NCI-H1092 treated with DMSO at 0.1 percent for 48 hours (cell line): Measurements from ENCODE around the gene PLXNB3.
"Not testable (repeated sequence)": the region's sequence is repeated elsewhere in the genome, so short reads cannot be mapped to it uniquely, and the experiment has no call there.

Experiments
- DNase-seq: peaks from one replicate; lab custom pipeline; 2025; lab: John Stamatoyannopoulos, UW

PLXNB3 gene

DNA sequence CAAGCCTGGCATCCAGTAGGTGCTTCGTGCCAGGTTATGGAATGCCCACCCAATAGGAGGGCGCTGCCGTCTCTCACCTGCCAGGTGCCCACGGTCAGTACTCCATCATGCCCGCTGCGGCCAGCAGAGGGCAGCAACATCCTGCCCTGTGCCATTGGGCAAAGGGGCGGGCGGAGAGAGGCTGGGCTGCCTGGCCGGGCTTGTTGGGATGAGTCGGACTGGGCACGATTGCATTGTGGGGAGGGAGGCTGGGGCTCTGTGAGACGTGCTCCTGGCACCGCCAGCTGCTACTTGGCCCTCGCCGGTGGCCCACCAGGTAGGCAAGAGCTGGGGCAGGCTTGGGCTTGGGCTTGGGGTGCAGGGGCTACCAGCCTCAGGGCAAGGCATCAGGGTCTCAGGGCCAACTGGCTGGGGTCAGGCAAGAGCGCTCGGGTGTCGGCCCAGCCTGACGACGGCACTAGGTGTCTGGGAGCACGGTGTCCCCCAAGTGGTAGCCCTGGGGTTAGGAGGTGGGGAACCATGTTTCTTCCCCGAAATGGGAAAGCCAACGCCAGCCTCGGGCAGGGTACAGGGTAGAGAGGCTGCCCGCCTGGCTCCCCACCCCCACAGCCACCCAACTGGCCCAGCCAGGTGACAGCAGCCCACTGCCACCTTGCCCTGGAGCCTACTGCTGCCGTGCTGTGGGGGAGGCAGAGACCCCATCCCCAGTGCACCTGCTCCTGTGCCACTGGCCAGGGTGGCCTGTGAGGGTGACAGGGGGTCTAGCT, at the start of gene PLXNB3:
Gene PLXNB3 (plus strand): TSS at position 261 of the 767 bp plus-strand sequence. CDS start 1,287 bp downstream, outside the sequence.
- peak; percentile 77 for DNase-seq

DNA sequence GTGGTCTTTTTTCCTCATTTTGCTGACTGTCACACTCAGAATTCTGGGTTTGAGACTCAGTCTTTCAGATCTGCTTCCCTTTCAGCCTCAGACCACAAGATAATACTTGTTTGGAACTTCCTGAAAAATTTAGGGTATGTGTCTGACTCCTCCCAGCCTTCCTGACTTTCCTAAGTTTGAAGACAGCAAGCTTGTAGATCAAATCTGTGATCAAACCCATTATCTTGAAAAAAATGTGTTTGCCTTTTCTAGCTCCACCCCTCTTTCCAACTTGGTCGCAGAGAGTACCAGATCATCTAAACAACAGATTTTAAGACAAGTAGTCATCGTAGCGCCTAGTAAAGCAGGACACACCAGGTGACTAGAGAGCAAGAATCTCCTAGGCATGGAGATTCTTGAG, 49.8 kb upstream of the PLXNB3 start:
- no peak for DNase-seq

DNA sequence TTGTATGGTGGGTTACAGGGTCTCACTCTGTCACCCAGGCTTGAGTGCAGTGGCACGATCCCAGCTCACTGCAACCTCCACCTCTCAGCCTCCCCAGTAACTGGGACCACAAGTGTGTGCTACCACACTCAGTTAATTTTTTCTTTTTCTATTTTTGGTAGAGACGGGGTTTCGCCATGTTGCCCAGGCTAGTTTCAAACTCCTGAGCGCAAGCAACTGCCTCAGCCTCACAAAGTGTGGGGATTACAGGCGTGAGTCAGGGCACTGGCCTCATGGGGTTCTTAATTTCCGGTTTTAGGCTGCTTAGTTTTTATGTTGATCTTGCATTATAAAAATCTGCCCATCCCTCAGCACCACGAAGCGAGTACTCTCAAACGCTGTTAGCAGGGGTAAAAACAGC, 46.6 kb upstream of the PLXNB3 start:
- no peak for DNase-seq

DNA sequence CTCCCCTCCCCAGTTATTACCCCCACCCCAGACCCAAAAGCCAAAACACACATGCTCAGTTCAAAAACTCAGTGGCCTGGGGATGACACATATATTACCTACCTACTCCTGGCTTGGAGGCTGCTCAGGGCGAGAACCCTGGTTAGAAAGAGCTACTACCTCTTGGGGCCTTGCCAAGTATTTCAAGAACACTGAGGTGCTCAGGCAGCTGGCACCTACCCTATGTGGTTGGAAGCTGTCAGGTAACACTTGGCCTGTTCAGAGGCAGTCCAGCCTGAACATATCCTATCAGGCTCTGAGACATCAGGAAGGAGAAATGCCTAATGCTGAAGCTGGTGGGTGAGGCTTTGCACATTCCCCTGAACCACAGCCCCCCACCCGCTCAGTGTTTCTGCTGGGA, 44.8 kb upstream of the PLXNB3 start:
- DNase-seq: no peak

DNA sequence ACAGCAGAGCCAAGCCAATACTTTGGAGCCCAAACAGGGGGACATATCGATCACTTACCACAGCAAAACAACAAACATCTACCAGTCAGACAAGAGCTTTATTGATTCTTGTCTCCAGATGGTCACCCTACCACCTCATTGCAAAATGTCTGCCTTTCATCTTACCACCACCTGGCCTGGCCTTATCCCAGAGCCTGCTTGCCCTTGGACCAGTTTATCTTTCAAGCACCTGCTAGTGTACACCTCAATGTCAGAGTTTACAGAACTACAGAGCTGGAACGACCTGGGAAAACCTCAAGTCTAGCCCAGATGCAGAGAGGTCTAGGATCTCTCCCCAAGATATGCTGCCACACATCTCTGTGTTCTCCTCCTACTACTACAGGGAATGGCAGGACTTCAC, 44.3 kb upstream of the PLXNB3 start:
- DNase-seq: no peak

GRCh38 chrX:153722704-153723350, 41.2 kb upstream of the PLXNB3 start:
- no peak for DNase-seq

DNA sequence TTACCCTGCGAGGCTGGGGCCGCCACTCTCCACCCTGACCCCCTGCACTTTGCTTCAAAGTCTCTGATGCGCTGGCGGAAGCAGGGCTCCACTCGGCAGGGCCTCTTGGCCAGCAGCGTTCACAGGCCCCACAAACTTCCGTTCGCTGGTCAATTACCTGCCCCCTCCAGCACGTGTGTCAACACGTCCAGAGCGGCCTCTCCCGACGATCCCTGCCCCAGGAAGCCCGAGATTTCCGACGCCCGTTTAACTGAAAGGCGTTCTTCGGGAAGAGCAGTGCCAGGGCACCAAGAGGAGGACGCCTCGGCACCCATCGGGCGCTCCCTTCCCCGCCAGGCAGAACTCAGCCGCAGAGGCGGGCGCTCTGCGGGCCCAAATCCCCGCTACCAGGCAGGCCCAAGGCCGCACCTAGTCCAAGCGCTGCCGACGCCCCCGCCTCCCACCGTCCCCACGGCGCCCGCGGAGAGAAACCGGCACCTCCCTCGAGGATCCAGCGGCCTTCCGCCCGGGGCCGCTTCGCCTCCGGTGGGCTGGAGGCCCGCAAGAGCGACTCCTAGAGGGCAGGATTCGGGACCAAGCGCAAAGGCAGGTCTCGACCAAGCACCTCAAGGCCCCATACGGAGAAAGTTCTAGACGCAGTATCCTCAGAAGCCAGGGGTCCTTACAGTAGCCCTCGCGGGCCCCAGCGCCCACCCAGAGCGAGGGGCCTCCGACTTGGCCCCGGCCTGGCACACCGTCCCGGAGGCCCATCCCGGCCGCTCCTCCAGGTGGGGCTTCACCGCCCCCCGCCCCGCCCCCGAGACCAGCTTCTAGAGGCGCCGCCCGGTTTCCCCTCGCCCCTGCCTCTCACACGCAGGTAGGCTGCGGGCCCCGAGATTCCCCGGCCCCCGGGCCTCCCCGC, 40.4 kb upstream of the PLXNB3 start:
- DNase-seq: peak; percentile 52

- peak; percentile 90 for DNase-seq
Observed at GRCh38 chrX:153724252-153725038, 39.6 kb upstream of the PLXNB3 start, which contains the start of the genes ABCD1 and BCAP31. Gene ABCD1 (plus strand): TSS chrX:153724856. CDS start chrX:153725267, 411 bp downstream. Gene BCAP31 (minus strand): TSS chrX:153724387. CDS start chrX:153723244, 1,143 bp downstream.

DNA sequence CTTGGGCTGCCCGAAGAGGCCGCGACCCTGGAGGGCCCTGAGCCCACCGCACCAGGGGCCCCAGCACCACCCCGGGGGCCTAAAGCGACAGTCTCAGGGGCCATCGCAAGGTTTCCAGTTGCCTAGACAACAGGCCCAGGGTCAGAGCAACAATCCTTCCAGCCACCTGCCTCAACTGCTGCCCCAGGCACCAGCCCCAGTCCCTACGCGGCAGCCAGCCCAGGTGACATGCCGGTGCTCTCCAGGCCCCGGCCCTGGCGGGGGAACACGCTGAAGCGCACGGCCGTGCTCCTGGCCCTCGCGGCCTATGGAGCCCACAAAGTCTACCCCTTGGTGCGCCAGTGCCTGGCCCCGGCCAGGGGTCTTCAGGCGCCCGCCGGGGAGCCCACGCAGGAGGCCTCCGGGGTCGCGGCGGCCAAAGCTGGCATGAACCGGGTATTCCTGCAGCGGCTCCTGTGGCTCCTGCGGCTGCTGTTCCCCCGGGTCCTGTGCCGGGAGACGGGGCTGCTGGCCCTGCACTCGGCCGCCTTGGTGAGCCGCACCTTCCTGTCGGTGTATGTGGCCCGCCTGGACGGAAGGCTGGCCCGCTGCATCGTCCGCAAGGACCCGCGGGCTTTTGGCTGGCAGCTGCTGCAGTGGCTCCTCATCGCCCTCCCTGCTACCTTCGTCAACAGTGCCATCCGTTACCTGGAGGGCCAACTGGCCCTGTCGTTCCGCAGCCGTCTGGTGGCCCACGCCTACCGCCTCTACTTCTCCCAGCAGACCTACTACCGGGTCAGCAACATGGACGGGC, 38.8 kb upstream of the PLXNB3 start:
- DNase-seq: no peak

GRCh38 chrX:153725832-153726285, 38.2 kb upstream of the PLXNB3 start:
- no peak for DNase-seq

GRCh38 chrX:153726286-153727122, 37.5 kb upstream of the PLXNB3 start:
- peak; percentile 77 for DNase-seq

- peak; percentile 81 for DNase-seq
Observed at GRCh38 chrX:153727123-153727931, 36.7 kb upstream of the PLXNB3 start.

GRCh38 chrX:153728095-153728494, 36.0 kb upstream of the PLXNB3 start:
- DNase-seq: no peak

- DNase-seq: no peak
Observed at GRCh38 chrX:153728951-153729631, 35.0 kb upstream of the PLXNB3 start.

GRCh38 chrX:153730115-153730514, 33.9 kb upstream of the PLXNB3 start:
- not testable (repeated sequence) for DNase-seq

DNA sequence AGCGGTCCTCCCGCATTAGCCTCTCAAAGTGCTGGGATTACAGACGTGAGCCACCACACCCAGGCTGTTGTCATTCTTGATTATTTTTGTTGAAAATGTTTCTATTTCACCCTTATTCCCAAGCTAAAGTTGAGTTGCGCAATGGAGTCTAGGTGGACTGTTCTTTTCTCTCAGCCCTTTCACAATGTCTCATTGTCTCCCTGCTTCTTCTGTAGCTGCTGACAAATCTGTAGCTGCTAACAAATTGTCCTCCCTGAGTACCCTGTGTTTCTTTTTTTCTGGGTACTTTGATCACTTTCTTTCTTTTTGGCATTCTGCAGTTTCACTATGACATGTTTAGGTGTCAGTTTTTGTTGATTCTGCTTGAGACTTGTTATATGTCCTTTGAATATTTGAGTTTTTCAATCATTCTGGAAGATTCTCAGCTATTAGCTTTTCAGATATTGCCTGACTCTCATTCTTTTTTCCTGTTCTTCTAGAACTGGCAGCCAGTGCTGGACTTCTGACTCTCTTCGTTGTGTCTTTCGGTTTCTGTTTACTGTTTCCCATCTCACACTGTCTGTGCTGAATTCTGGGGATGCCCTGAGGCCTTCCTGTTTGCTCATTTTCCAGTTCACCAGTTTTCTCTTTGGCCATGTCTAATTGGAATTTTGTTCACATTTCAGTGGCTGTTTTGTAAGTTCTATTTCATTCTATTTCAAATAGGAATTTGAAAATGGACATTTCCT, 32.8 kb upstream of the PLXNB3 start:
- no peak for DNase-seq

GRCh38 chrX:153731845-153732215, 32.2 kb upstream of the PLXNB3 start:
- no peak for DNase-seq

GRCh38 chrX:153732401-153732800, 31.6 kb upstream of the PLXNB3 start:
- no peak for DNase-seq
